Eye (tissue), 1 donor: ENCODE results near the gene BCL6B.

Source experiments
- DNase-seq: peaks from one replicate; pipeline ENCODE4 v3.0.0-alpha.2; 2015

BCL6B gene

GRCh38 chr17:7011415-7011814 is 11.4 kb upstream of the BCL6B start:
- DNase-seq, result no peak

GRCh38 chr17:7011942-7012254 is 11.0 kb upstream of the BCL6B start:
- no peak for DNase-seq

GRCh38 chr17:7014261-7014994 is 8.4 kb upstream of the BCL6B start:
- DNase-seq, result peak; percentile 98

GRCh38 chr17:7014995-7015958 is 7.6 kb upstream of the BCL6B start:
- DNase-seq, result no peak

DNA sequence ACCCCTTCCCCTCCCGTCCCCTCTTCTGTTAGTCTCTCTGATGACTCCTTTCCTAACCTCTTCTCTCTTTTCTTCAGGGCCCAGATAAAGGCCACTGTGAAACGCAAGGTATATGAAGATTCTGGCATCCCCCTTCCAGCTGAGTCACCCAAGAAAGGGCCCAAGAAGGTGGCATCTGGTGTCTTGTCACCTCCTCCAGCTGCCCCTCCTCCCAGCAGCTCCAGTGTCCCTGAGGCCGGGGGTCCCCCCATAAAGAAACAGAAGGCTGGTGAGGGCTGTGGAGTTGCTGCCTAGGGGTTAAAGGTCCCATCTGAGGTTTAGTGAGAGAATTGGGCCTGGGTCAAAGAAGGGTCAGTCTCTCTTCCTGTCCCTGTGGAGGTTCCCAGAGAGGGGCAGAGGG is 6.4 kb upstream of the BCL6B start:
- DNase-seq, result no peak

DNA sequence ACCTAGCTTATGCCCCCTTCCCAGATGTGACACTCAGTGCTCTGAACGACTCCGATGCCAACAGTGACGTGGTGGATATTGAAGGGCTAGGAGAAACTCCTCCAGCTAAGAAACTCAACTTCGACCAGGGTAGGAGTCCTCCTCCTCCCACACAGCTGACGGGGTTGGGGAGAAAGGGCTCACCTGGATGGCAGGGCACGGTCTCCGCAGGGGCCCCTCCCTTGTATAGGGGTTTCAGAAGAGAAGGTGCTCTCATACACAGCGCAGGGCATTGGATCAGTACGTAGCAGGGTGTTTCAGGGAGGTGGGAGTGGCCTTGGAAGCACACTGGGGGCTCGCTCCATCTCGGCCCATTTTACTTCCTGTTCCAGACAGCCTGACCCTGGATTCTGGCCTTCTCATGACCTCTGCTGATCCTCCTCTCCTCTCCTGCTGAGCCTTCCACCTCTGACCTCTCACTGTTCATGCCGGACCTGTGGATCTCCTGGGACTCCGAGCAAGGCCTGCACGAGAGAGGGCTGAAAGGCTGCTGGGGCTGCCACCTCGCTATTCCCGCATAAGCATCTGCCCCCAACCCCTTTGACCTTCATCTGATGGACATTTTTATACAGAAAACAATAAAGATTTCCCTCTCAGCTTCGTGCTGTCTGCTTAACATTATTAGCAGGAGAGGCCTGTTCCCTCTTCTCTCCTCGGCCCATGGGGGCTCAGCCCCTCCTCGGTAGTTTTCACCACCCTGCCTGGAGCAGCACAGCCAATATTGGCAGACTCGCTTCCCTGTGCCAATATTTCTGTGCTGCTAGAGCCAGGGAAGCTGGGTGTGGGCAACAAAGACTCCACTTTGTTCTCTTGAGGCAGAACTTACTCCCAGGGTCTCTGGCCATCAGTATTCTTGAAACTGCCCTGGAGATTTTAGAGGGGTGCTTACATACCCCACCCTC is 5.7 kb upstream of the BCL6B start:
- DNase-seq, result no peak

GRCh38 chr17:7017827-7018200 is 5.0 kb upstream of the BCL6B start:
- no peak for DNase-seq

- no peak for DNase-seq
Observed at GRCh38 chr17:7018331-7018964, 4.4 kb upstream of the BCL6B start.

DNA sequence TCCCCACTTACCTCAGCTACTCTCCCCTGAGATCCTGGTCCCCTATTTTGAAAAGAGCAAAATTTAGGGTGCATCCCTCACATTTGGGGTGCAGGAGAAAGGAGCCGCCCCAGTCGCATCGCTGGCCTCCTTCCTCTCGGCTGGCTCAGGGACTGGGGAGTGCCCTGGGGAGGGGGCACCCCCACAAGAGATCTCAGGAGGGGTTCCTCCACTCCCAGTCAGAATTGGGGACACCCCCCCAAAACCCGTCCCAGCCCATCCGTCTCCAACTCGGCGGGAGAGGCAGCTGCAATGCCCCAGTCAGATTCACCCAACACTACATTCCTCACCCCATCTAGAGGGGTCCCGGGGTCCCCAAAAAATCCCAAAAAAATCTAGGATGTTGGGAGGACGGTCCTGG is 3.5 kb upstream of the BCL6B start:
- no peak for DNase-seq

GRCh38 chr17:7019839-7020519 is 2.9 kb upstream of the BCL6B start:
- peak; percentile 79 for DNase-seq

DNA sequence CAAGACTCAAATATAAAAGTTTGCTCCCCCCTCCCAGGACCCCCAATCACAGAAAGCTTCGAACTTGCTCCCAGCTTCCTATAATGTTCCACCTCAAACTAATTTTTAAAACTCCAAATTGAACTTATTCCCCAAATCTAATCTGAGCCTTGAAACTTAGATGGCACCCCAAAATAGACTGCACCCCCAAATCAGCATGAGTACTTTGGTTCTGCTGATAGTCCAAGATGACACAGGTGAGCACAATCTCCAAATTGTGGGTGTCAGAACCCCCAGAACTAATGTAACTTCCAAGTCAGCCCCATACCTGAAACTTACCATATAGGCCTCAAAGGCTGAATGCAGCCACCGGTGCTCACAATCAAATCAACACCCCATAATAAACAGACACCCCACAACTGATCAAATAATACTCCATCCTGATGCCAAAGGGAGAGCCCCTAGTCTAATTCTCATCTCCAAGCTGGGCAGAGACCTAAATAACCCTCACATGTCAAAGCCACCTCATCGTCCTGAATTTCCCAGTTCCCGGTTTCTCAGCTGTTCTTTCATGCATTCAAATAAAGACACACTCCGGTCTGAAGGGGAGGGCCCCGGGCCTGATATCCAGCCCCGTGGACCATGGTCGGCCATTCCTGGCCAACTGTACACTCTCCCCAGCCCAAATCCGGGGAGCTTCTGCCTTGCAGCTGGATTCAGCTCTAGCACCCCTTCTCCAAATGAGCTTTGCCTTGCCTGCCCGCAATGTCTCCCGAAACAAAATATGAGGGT is 1.8 kb upstream of the BCL6B start:
- DNase-seq, result no peak

DNA sequence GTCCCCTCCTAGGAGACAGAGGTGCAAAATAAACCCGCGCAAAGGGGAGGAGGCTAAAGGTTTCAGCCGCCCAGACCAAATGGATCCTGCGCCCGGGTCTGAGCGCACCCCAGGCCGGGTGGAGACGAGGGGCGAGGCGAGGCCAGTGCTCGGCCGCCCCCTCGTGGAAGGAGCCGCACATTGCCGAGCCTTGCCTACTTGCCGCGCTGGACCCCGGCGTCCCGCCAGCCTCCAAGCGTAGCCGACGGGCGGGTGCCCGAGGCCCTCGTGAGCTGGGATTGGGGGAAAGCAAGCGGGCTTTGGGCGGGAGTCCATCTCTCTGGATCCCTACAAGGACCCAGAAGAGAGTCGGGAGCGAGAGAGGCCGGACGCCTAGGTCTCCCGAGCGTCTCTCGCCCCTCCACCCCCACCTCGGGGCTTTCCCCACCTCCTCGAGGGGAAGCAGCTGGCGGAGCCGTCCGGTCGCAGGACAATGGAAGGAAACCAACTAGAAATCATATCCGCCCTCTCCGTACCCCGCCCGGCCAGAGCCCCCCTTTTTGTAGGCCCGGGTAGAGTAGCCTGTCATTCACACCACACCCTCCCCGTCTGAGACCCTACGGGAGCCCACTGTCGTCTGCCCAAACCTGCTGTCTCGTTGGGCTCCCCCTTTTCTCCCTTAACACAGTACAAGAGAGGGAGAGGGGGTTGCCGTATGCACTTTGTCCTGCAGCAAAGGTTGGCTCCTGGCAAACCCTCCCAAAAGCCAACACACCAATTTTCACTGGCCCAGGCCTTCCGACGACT is 664 bp upstream of the BCL6B start:
- DNase-seq, result peak; percentile 89

DNA sequence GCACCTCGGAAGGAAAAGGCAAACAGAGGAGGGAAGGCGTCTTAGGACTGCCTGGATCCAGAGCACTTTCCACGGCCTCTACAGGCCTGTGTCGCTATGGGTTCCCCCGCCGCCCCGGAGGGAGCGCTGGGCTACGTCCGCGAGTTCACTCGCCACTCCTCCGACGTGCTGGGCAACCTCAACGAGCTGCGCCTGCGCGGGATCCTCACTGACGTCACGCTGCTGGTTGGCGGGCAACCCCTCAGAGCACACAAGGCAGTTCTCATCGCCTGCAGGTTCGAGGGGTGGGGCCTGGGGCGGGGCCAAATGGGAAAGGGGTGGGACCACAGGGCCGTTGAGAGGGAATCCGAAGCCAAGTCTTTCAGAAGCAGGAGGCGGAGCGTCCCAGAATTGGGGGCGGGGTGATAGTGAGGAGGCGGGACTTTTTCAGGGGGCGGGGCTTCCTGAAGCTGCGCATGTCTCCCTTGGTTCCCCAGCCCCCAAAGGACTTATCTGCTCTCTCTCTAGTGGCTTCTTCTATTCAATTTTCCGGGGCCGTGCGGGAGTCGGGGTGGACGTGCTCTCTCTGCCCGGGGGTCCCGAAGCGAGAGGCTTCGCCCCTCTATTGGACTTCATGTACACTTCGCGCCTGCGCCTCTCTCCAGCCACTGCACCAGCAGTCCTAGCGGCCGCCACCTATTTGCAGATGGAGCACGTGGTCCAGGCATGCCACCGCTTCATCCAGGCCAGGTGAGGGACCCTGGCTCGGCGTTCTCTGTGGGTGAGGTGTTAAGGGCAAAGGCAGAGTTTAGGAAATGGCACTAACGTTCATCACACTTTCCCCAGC is 939 bp downstream of the BCL6B start:
- peak; percentile 92 for DNase-seq

DNA sequence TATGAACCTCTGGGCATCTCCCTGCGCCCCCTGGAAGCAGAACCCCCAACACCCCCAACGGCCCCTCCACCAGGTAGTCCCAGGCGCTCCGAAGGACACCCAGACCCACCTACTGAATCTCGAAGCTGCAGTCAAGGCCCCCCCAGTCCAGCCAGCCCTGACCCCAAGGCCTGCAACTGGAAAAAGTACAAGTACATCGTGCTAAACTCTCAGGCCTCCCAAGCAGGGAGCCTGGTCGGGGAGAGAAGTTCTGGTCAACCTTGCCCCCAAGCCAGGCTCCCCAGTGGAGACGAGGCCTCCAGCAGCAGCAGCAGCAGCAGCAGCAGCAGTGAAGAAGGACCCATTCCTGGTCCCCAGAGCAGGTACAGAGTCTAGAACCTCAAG is 1.5 kb downstream of the BCL6B start:
- DNase-seq, result no peak

- no peak for DNase-seq
Observed at GRCh38 chr17:7025245-7025644, 2.4 kb downstream of the BCL6B start.

DNA sequence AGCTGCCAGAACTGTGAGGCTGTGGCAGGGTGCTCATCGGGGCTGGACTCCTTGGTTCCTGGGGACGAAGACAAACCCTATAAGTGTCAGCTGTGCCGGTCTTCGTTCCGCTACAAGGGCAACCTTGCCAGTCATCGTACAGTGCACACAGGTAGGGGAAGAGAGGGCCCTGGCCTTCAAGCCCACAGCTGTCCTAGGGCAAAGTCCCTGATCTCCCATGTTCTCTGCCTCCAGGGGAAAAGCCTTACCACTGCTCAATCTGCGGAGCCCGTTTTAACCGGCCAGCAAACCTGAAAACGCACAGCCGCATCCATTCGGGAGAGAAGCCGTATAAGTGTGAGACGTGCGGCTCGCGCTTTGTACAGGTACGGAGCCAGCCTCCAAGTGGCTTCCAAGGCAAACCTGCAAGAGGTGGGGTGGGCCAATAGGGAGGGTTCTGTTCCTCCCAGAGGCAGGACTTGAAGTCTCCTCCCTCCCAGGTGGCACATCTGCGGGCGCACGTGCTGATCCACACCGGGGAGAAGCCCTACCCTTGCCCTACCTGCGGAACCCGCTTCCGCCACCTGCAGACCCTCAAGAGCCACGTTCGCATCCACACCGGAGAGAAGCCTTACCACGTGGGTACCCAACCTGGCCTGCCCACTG is 3.7 kb downstream of the BCL6B start:
- DNase-seq, result no peak

DNA sequence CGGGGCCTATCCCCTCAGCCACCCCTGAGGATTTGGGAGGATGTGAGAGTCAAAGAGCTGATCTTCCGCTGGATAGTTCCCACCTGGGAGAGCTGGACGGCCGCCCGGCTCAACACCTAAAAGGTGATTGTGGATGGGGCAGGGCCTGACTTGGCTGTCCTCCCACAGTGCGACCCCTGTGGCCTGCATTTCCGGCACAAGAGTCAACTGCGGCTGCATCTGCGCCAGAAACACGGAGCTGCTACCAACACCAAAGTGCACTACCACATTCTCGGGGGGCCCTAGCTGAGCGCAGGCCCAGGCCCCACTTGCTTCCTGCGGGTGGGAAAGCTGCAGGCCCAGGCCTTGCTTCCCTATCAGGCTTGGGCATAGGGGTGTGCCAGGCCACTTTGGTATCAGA is 4.5 kb downstream of the BCL6B start:
- DNase-seq, result no peak

- DNase-seq, result no peak
Observed at GRCh38 chr17:7029096-7029495, 6.2 kb downstream of the BCL6B start.

- DNase-seq, result no peak
Observed at GRCh38 chr17:7029659-7030058, 6.8 kb downstream of the BCL6B start.
